ENCODE data around the gene RNASEH2A. TPM values are rescaled to one million over a fixed set of nuclear protein-coding genes. Genes with fewer than 3 reads are reported as not detected.
A peak's percentile ranks its signal among the peaks of the same experiment; 100 is the strongest.

The RNASEH2A gene
- total and polyA plus RNA-seq, 2 donors (not counting 1 experiment from before 2014, with no cell fraction given) = 14.5 to 18.9 TPM

GRCh38 chr19:12801466-12802266 is 4.7 kb upstream of the RNASEH2A start, which contains the start of the genes PRDX2 and THSD8:
Gene PRDX2, minus strand, starts transcription at chr19:12801800. Its CDS starts 539 bp downstream, at chr19:12801261.
Gene THSD8, plus strand, starts transcription at chr19:12802069. Its CDS starts 3 bp downstream, at chr19:12802072.
- 1% methylated on average over 78 of the region's 78 CpGs for WGBS (ENCODE audit: insufficient coverage)
- no peaks in the 10 kb centered on the region for H3K9me3 Mint-ChIP-seq (ENCODE audit: insufficient read depth)
- TF ChIP-seq EZH2 (IDR thresholded peaks at IDR 0.05; ENCODE audit: borderline replicate concordance, insufficient read depth, low read depth, low read length, poor library complexity, severe bottlenecking) = no peak
- TF ChIP-seq CTCF (IDR thresholded peaks at IDR 0.05) = no peak
- peak within 1 kb of the TSS; percentile 87 for H2AFZ ChIP-seq (ENCODE audit: insufficient read depth, low read depth, low read length, poor library complexity, severe bottlenecking)
- intact Hi-C loops (cut with micrococcal nuclease) = no loop called here
- peaks cover 3% of the 10 kb centered on the region for H3K27me3 Mint-ChIP-seq
- H3K27ac ChIP-seq (ENCODE audit: low read length in 2 of 2) = peak within 1 kb of the TSS in 1 of 2 donors; percentile 60
- CTCF ChIA-PET = interaction anchor here (0.8 to 17.9 kb wide), 4 partner anchors 7 to 46 kb away, joined by 3 to 1147 read pairs (median 6); partner anchors contain the start of genes HOOK2 and JUNB
- H3K27ac Mint-ChIP-seq = peak within 1 kb of the TSS; percentile 65
- peak within 1 kb of the TSS; percentile 87 for H3K9ac ChIP-seq (ENCODE audit: low read length)
- H3K4me3 ChIP-seq (ENCODE audit: control extremely low read depth in 1 of 5, extremely low read depth in 1 of 5, insufficient read depth in 1 of 5, low read depth in 2 of 5, low read length in 4 of 5) = peak within 1 kb of the TSS; percentile 32 to 87 (median 83)
- ATAC-seq (ENCODE audit: low read depth) (peak; percentile 69), DNase-seq (peak; percentile 81)
- no peaks in the 10 kb centered on the region for H4K20me1 ChIP-seq (ENCODE audit: control insufficient read depth, insufficient read depth, low read length, poor library complexity, severe bottlenecking)
- H3K79me2 ChIP-seq (ENCODE audit: control insufficient read depth, insufficient read depth, low read length) = peaks cover 11% of the 10 kb centered on the region
- peaks cover 0 to 4% (median 0%) of the 10 kb centered on the region in 3 donors for H3K9me3 ChIP-seq (ENCODE audit: control extremely low read depth in 1 of 3, control insufficient read depth in 2 of 3, insufficient read depth in 1 of 3, low read length in 2 of 3)
- H3K27me3 ChIP-seq (replicated peaks in 1 of 4; ENCODE audit: control extremely low read depth in 1 of 4, control insufficient read depth in 3 of 4, insufficient read depth in 4 of 4, low read length in 3 of 4) = no peaks in the 10 kb centered on the region
- H3K36me3 ChIP-seq (replicated peaks in 1 of 2; ENCODE audit: control extremely low read depth in 1 of 2, control insufficient read depth in 1 of 2, extremely low read depth in 1 of 2, insufficient read depth in 2 of 2, low read length in 1 of 2) = peaks cover 0 to 3% of the 10 kb centered on the region in 2 experiments
- peak within 1 kb of the TSS; percentile 88 for H3K4me3 Mint-ChIP-seq
- POLR2A ChIA-PET = interaction anchor here (1.5 to 1.9 kb wide), 2 partner anchors 10 kb away, joined by 5 to 10 read pairs; partner anchors contain the start of gene JUNB
- peaks cover 27% of the 10 kb centered on the region for H3K4me1 Mint-ChIP-seq
- peak within 1 kb of the TSS; percentile 100 for H3K4me2 ChIP-seq (replicated peaks; ENCODE audit: low read depth, low read length, poor library complexity, severe bottlenecking)
- H3K4me1 ChIP-seq (ENCODE audit: control insufficient read depth in 2 of 2, insufficient read depth in 2 of 2, low read length in 2 of 2) = peaks cover 19 to 30% of the 10 kb centered on the region in 2 donors
